ENCODE data around the gene CLEC4C. TPM values are rescaled to one million over a fixed set of nuclear protein-coding genes. Genes with fewer than 3 reads are reported as not detected.

CLEC4C gene
- total RNA-seq, 6 experiments from 2014 or later, result not detected

- Histone ChIP-seq H3K27me3 (no peaks in the 10 kb centered on the region), H3K9me3 (no peaks in the 10 kb centered on the region), H3K4me3 (no peak overlapping the region), H3K4me1 (no peaks in the 10 kb centered on the region), H3K27ac (no peak overlapping the region), H3K36me3 (no peaks in the 10 kb centered on the region)
- no peak for TF ChIP-seq POLR2A (IDR thresholded peaks at IDR 0.05)
- TF ChIP-seq, protein P1, sequence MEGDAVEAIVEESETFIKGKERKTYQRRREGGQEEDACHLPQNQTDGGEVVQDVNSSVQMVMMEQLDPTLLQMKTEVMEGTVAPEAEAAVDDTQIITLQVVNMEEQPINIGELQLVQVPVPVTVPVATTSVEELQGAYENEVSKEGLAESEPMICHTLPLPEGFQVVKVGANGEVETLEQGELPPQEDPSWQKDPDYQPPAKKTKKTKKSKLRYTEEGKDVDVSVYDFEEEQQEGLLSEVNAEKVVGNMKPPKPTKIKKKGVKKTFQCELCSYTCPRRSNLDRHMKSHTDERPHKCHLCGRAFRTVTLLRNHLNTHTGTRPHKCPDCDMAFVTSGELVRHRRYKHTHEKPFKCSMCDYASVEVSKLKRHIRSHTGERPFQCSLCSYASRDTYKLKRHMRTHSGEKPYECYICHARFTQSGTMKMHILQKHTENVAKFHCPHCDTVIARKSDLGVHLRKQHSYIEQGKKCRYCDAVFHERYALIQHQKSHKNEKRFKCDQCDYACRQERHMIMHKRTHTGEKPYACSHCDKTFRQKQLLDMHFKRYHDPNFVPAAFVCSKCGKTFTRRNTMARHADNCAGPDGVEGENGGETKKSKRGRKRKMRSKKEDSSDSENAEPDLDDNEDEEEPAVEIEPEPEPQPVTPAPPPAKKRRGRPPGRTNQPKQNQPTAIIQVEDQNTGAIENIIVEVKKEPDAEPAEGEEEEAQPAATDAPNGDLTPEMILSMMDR (IDR thresholded peaks at IDR 0.05), result no peak
- WGBS (ENCODE audit: insufficient coverage, low coverage, low lambda C conversion rate, missing lambda C conversion rate), result 57% methylated on average over 3 of the region's 3 CpGs
- intact Hi-C loops (cut with DNase I), result no loop called here
- DNase-seq, result no peak
- ATAC-seq, result no peak
Observed at GRCh38 chr12:7694556-7695236, 52.5 kb downstream of the CLEC4C start.

DNA sequence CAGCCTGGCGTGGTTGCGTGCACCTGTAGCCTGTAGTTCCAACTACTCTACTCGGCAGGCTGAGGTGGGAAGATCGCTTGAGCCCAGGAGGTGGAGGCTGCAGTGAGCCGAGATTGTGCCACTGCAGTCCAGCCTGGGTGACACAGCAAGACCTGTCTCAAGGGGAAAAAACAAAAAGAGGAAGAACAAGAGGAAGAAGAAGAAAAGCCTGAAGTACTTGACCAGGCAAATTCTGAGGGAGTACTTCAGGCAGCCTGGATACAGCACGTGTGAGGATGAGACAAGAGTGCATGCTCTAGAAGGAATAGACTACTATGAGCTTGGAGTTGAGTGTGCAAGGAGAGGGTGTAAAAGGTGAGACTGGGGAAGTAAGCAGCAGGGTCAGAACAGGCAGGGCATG lies 53.4 kb downstream of the CLEC4C start:
- TF ChIP-seq POLR2A (IDR thresholded peaks at IDR 0.05), result no peak
- TF ChIP-seq, protein P1 (IDR thresholded peaks at IDR 0.05), result no peak
- no peaks in the 10 kb centered on the region for H3K27me3 ChIP-seq
- no peak overlapping the region for H3K27ac ChIP-seq
- intact Hi-C loops (cut with DNase I), result no loop called here
- peak in 1 of 4 donors; percentile 25 for ATAC-seq
- H3K36me3 ChIP-seq, result no peaks in the 10 kb centered on the region
- DNase-seq, result no peak
- H3K4me1 ChIP-seq, result no peaks in the 10 kb centered on the region
- 79% methylated on average over 6 of the region's 6 CpGs for WGBS (ENCODE audit: insufficient coverage, low coverage, low lambda C conversion rate, missing lambda C conversion rate)
- H3K4me3 ChIP-seq, result no peak overlapping the region
- no peaks in the 10 kb centered on the region for H3K9me3 ChIP-seq

GRCh38 chr12:7681535-7681934 lies 65.6 kb downstream of the CLEC4C start:
- H3K36me3 ChIP-seq, result no peaks in the 10 kb centered on the region
- H3K9me3 ChIP-seq, result no peaks in the 10 kb centered on the region
- no peak overlapping the region for H3K4me3 ChIP-seq
- TF ChIP-seq, protein P1 (IDR thresholded peaks at IDR 0.05), result no peak
- no peak for TF ChIP-seq POLR2A (IDR thresholded peaks at IDR 0.05)
- 41% methylated on average over 2 of the region's 2 CpGs for WGBS (ENCODE audit: insufficient coverage, low coverage, low lambda C conversion rate, missing lambda C conversion rate)
- intact Hi-C loops (cut with DNase I), result no loop called here
- H3K4me1 ChIP-seq, result no peaks in the 10 kb centered on the region
- no peak overlapping the region for H3K27ac ChIP-seq
- ATAC-seq (no peak), DNase-seq (no peak)
- H3K27me3 ChIP-seq, result no peaks in the 10 kb centered on the region

Small RNAs within 50 kb of the gene (small RNA-seq; reads per million reads assigned to genes)
- 0 reads per million in 2 experiments for gene RF00019

Other genes with a start within 250 kb of the CLEC4C start
- 100 to 1,000 TPM in 1 of 6 experiments, 10 to 100 TPM in 5; 47.4 to 120 (median 67.3) TPM for gene CD163, start 243.6 kb downstream of the CLEC4C start, total RNA-seq
- not detected for gene APOBEC1, start 81.5 kb downstream of the CLEC4C start, total RNA-seq
- not detected for gene GDF3, start 51.6 kb downstream of the CLEC4C start, total RNA-seq
- gene DPPA3, start 35.9 kb downstream of the CLEC4C start, total RNA-seq, result not detected
- not detected for gene NANOGNB, start 17.8 kb upstream of the CLEC4C start, total RNA-seq
- under 1 TPM in 3 of 6 experiments, not detected in 3; 0.06 to 0.46 (median 0.28) TPM for gene NANOG, start 42.0 kb upstream of the CLEC4C start, total RNA-seq
- gene SLC2A14, start 125.5 kb upstream of the CLEC4C start, total RNA-seq, result 100 to 1,000 TPM in 1 of 6 experiments, 1 to 10 TPM in 2, under 1 TPM in 3; 0.18 to 110 (median 0.95) TPM
- 10 to 100 TPM in 2 of 6 experiments, 1 to 10 TPM in 4; 6.6 to 53.5 (median 8.4) TPM for gene SLC2A3, start 188.8 kb upstream of the CLEC4C start, total RNA-seq

Data from right lobe of liver (tissue), 6 donors.